Naive thymus-derived CD4-positive, alpha-beta T cell (primary cell): ENCODE results near the gene MEX3B. TPM values are rescaled to one million over a fixed set of nuclear protein-coding genes. Genes with fewer than 3 reads are reported as not detected.

Experiments used
- ATAC-seq: fragments of 150-1000 bp; cut with Tn5 transposase; 2 replicates; pipeline ENCODE4 v1.10.0; 2021; ENCODE audit warnings: mild to moderate bottlenecking, moderate library complexity
- CTCF ChIA-PET: fragments of 350-600 bp; sonication (Branson Sonifier 250); formaldehyde crosslinking; loops from one replicate; lab custom pipeline; 2021; ENCODE audit warnings: antibody characterized with exemption; lab: Charles Lee
- POLR2A ChIA-PET: fragments of 350-600 bp; sonication (Branson Sonifier 250); formaldehyde crosslinking; loops from one replicate; lab custom pipeline; 2021; ENCODE audit warnings: antibody characterized with exemption, inconsistent platforms; lab: Charles Lee
- DNase-seq, 9 donors: peaks; one replicate each; pipeline versions ENCODE4 v3.0.0 to v3.0.0-alpha.2; 2020 to 2022; ENCODE audit warnings: mixed read lengths in 1 of 9
- H3K27ac ChIP-seq: one replicate; pipeline ENCODE4 v1.7.0; 2013; ENCODE audit warnings: mild to moderate bottlenecking, low read depth, low read length, moderate library complexity
- H3K27me3 ChIP-seq, 2 donors: one replicate each; pipeline ENCODE4 v1.7.0; 2013; ENCODE audit warnings: low read length in 2 of 2, mild to moderate bottlenecking in 2 of 2, moderate library complexity in 2 of 2; ENCODE audit not compliant: control insufficient read depth in 2 of 2, insufficient read depth in 2 of 2
- H3K36me3 ChIP-seq, 3 experiments: 1 replicate in 2 of 3; 2 replicates in 1 of 3; pipeline ENCODE4 v1.7.0; 2013; ENCODE audit warnings: low read length in 3 of 3, mild to moderate bottlenecking in 3 of 3, moderate library complexity in 1 of 3; ENCODE audit not compliant: insufficient read depth in 3 of 3, control insufficient read depth in 2 of 3
- H3K4me1 ChIP-seq, 2 donors: one replicate each; pipeline ENCODE4 v1.7.0; 2013; ENCODE audit warnings: low read length in 2 of 2, mild to moderate bottlenecking in 2 of 2, moderate library complexity in 1 of 2; ENCODE audit not compliant: control insufficient read depth in 2 of 2, insufficient read depth in 2 of 2
- H3K4me3 ChIP-seq: 2 replicates; pipeline ENCODE4 v1.7.0; 2013; ENCODE audit warnings: mild to moderate bottlenecking, low read length
- H3K9me3 ChIP-seq, 3 experiments: 1 replicate in 2 of 3; 2 replicates in 1 of 3; pipeline ENCODE4 v1.7.0; 2013; ENCODE audit warnings: low read length in 3 of 3; ENCODE audit not compliant: control insufficient read depth in 2 of 3
- H3K27ac Mint-ChIP-seq, 9 donors: one replicate each; pipeline ENCODE4 v1.8.0; 2020 to 2022; ENCODE audit warnings: mixed read lengths in 9 of 9, mild to moderate bottlenecking in 8 of 9, moderate library complexity in 5 of 9, inconsistent platforms in 2 of 9
- H3K27me3 Mint-ChIP-seq, 5 donors: one replicate each; pipeline ENCODE4 v1.8.0; 2021 to 2022; ENCODE audit warnings: mixed read lengths in 5 of 5, mild to moderate bottlenecking in 1 of 5
- H3K36me3 Mint-ChIP-seq, 5 donors: one replicate each; pipeline ENCODE4 v1.8.0; 2020 to 2022; ENCODE audit warnings: mixed read lengths in 5 of 5, mild to moderate bottlenecking in 3 of 5, inconsistent platforms in 1 of 5
- H3K4me1 Mint-ChIP-seq, 7 donors: one replicate each; pipeline ENCODE4 v1.8.0; 2020 to 2022; ENCODE audit warnings: mixed read lengths in 7 of 7, mild to moderate bottlenecking in 3 of 7, inconsistent platforms in 1 of 7
- H3K4me3 Mint-ChIP-seq, 10 donors: one replicate each; pipeline ENCODE4 v1.8.0; 2020 to 2022; ENCODE audit warnings: mild to moderate bottlenecking in 10 of 10, mixed read lengths in 10 of 10, moderate library complexity in 6 of 10, inconsistent platforms in 2 of 10
- H3K9me3 Mint-ChIP-seq, 11 donors: one replicate each; pipeline ENCODE4 v1.8.0; 2020 to 2022; ENCODE audit warnings: mixed read lengths in 11 of 11, mild to moderate bottlenecking in 4 of 11, inconsistent platforms in 1 of 11, moderate library complexity in 1 of 11
- intact Hi-C, 2 donors: fragments of 100-400 bp; cut with micrococcal nuclease; formaldehyde crosslinking; loops; one replicate each; pipeline ENCODE4 v1.15.1; 2023
- polyA plus RNA-seq, 2 donors: library from polyadenylated mRNA; unstranded; fragments of 300-500 nt; fragmentation: Illumina TruSeq; gene quantifications; one replicate each; pipeline ENCODE4 v1.2.3, GENCODE V29; 2021
- total RNA-seq, 6 experiments: library from RNA in 5 of 6; stranded (reverse) in 5 of 6; gene quantifications; 1 replicate in 5 of 6; 2 replicates in 1 of 6; pipeline ENCODE4 v1.2.3 and lab custom pipeline; 2021 to 2026

Gene MEX3B
- total and polyA plus RNA-seq, 7 experiments from 2014 or later, result 0.12 to 1.9 (median 1.1) TPM; not detected in 1

GRCh38 chr15:82045179-82045891, 483 bp downstream of the MEX3B start:
- ChIA-PET POLR2A (no interaction called here), CTCF (no interaction called here)
- Histone ChIP-seq H3K9me3 (no peaks in the 10 kb centered on the region), H3K4me3 (peak overlapping the region; percentile 54), H3K27ac (peak overlapping the region; percentile 50), H3K36me3 (no peaks in the 10 kb centered on the region), H3K27me3 (no peaks in the 10 kb centered on the region), H3K4me1 (peaks cover 0 to 8% of the 10 kb centered on the region in 2 donors)
- peak in 8 of 9 donors; percentile 11 to 40 (median 20) for DNase-seq
- no peaks in the 10 kb centered on the region for H3K9me3 Mint-ChIP-seq
- H3K4me1 Mint-ChIP-seq, result peaks cover 4 to 21% (median 11%) of the 10 kb centered on the region in 7 donors
- peaks cover 0 to 2% (median 0%) of the 10 kb centered on the region in 5 donors for H3K36me3 Mint-ChIP-seq
- H3K4me3 Mint-ChIP-seq, result peak overlapping the region; percentile 82 to 94 (median 90)
- H3K27me3 Mint-ChIP-seq, result peaks cover 0 to 48% (median 11%) of the 10 kb centered on the region in 5 donors
- no peak for ATAC-seq
- intact Hi-C loops, result loop anchor here (5.0 to 10.0 kb wide), 10 partner anchors 217 to 1988 kb away; partner anchors contain the start of genes BTBD1 (in 1 of the 2), EFL1 (in 1 of the 2), MESD (in 1 of the 2) and SAXO2 (in 1 of the 2)
- peak overlapping the region in 5 of 9 donors; percentile 33 to 74 (median 53) for H3K27ac Mint-ChIP-seq

- Mint-ChIP-seq H3K9me3 (no peaks in the 10 kb centered on the region), H3K36me3 (peaks cover 0 to 2% (median 0%) of the 10 kb centered on the region in 5 donors), H3K4me3 (peak overlapping the region; percentile 82 to 92 (median 88)), H3K27ac (peak overlapping the region in 6 of 9 donors; percentile 33 to 74 (median 56)), H3K27me3 (peaks cover 0 to 43% (median 11%) of the 10 kb centered on the region in 5 donors), H3K4me1 (peaks cover 4 to 21% (median 11%) of the 10 kb centered on the region in 7 donors)
- Histone ChIP-seq H3K36me3 (no peaks in the 10 kb centered on the region), H3K9me3 (no peaks in the 10 kb centered on the region), H3K27ac (no peak overlapping the region), H3K4me1 (peaks cover 0 to 8% of the 10 kb centered on the region in 2 donors), H3K4me3 (peak overlapping the region; percentile 54), H3K27me3 (no peaks in the 10 kb centered on the region)
- POLR2A ChIA-PET, result no interaction called here
- CTCF ChIA-PET, result no interaction called here
- ATAC-seq (no peak), DNase-seq (peak; percentile 6 to 42 (median 29))
- intact Hi-C loops, result loop anchor here (5.0 to 10.0 kb wide), 10 partner anchors 218 to 1987 kb away; partner anchors contain the start of genes BTBD1 (in 1 of the 2), EFL1 (in 1 of the 2), MESD (in 1 of the 2) and SAXO2 (in 1 of the 2)
Observed at GRCh38 chr15:82044373-82045178, 1.2 kb downstream of the MEX3B start.

- DNase-seq, result no peak
- Mint-ChIP-seq H3K9me3 (no peaks in the 10 kb centered on the region), H3K36me3 (peaks cover 0 to 2% (median 0%) of the 10 kb centered on the region in 5 donors), H3K4me1 (peaks cover 4 to 21% (median 11%) of the 10 kb centered on the region in 7 donors), H3K27ac (peak overlapping the region in 1 of 9 donors; percentile 36), H3K27me3 (peaks cover under 1 to 36% (median 11%) of the 10 kb centered on the region in 5 donors), H3K4me3 (peak overlapping the region; percentile 82 to 92 (median 88))
- intact Hi-C loops, result loop anchor here in 1 of 2 donors (10.0 kb wide), 2 partner anchors 749 to 779 kb away; no protein-coding TSS in a partner anchor
- Histone ChIP-seq H3K27me3 (no peaks in the 10 kb centered on the region), H3K36me3 (no peaks in the 10 kb centered on the region), H3K9me3 (no peaks in the 10 kb centered on the region), H3K27ac (no peak overlapping the region), H3K4me1 (peaks cover 0 to 8% of the 10 kb centered on the region in 2 donors), H3K4me3 (peak overlapping the region; percentile 54)
- ATAC-seq, result no peak
- ChIA-PET CTCF (no interaction called here), POLR2A (no interaction called here)
Observed at GRCh38 chr15:82043796-82044372, 1.9 kb downstream of the MEX3B start.

GRCh38 chr15:82043130-82043673, 2.6 kb downstream of the MEX3B start:
- no peak for ATAC-seq
- no peaks in the 10 kb centered on the region for H3K9me3 ChIP-seq
- no peak overlapping the region for H3K27ac ChIP-seq
- ChIA-PET CTCF (no interaction called here), POLR2A (no interaction called here)
- intact Hi-C loops, result loop anchor here in 1 of 2 donors (10.0 kb wide), 2 partner anchors 748 to 778 kb away; no protein-coding TSS in a partner anchor
- H3K4me1 Mint-ChIP-seq, result peaks cover 4 to 19% (median 11%) of the 10 kb centered on the region in 7 donors
- peaks cover 5 to 32% (median 7%) of the 10 kb centered on the region in 5 donors for H3K27me3 Mint-ChIP-seq
- peaks cover 0 to 8% of the 10 kb centered on the region in 2 donors for H3K4me1 ChIP-seq
- no peaks in the 10 kb centered on the region for H3K9me3 Mint-ChIP-seq
- no peak for DNase-seq
- no peak overlapping the region for H3K4me3 ChIP-seq
- no peaks in the 10 kb centered on the region for H3K27me3 ChIP-seq
- no peaks in the 10 kb centered on the region for H3K36me3 ChIP-seq
- H3K27ac Mint-ChIP-seq, result no peak overlapping the region
- peaks cover 0 to 2% (median 0%) of the 10 kb centered on the region in 5 donors for H3K36me3 Mint-ChIP-seq
- H3K4me3 Mint-ChIP-seq, result peak overlapping the region in 6 of 10 donors; percentile 23 to 92 (median 52)

- H3K27me3 Mint-ChIP-seq, result peaks cover 0 to 24% (median 6%) of the 10 kb centered on the region in 5 donors
- H3K36me3 Mint-ChIP-seq, result peaks cover 0 to 2% (median 0%) of the 10 kb centered on the region in 5 donors
- Histone ChIP-seq H3K4me1 (peaks cover 0 to 8% of the 10 kb centered on the region in 2 donors), H3K4me3 (no peak overlapping the region), H3K27me3 (no peaks in the 10 kb centered on the region), H3K9me3 (no peaks in the 10 kb centered on the region), H3K36me3 (no peaks in the 10 kb centered on the region), H3K27ac (no peak overlapping the region)
- DNase-seq, result no peak
- POLR2A ChIA-PET, result no interaction called here
- H3K4me3 Mint-ChIP-seq, result no peak overlapping the region
- no peak for ATAC-seq
- H3K27ac Mint-ChIP-seq, result peak overlapping the region in 1 of 9 donors; percentile 46
- H3K9me3 Mint-ChIP-seq, result no peaks in the 10 kb centered on the region
- CTCF ChIA-PET, result no interaction called here
- intact Hi-C loops, result loop anchor here in 1 of 2 donors (10.0 kb wide), 2 partner anchors 746 to 776 kb away; no protein-coding TSS in a partner anchor
- peaks cover 0 to 13% (median 8%) of the 10 kb centered on the region in 7 donors for H3K4me1 Mint-ChIP-seq
Observed at GRCh38 chr15:82040862-82041261, 5.0 kb downstream of the MEX3B start.
